Fibroblast of lung (primary cell): ENCODE data around the gene OLAH. TPM values are rescaled to one million over a fixed set of nuclear protein-coding genes. Genes with fewer than 3 reads are reported as not detected.

ENCODE experiments used
- DNase-seq, 2 donors: peaks; one replicate each; pipeline versions ENCODE4 v3.0.0 to v3.0.0-alpha.2; 2010; ENCODE audit warnings: low read depth in 2 of 2
- H2AFZ ChIP-seq: 2 replicates; pipeline ENCODE4 v1.5.1; 2012; ENCODE audit warnings: low read length, control low read depth, inconsistent platforms
- H3K27ac ChIP-seq: 2 replicates; pipeline ENCODE4 v1.5.1; 2011; ENCODE audit warnings: low read length, control low read depth; ENCODE audit not compliant: insufficient read depth
- H3K27me3 ChIP-seq: 2 replicates; pipeline ENCODE4 v1.5.1; 2011; ENCODE audit warnings: mild to moderate bottlenecking, low read length; ENCODE audit not compliant: control insufficient read depth, insufficient read depth
- H3K36me3 ChIP-seq: 2 replicates; pipeline ENCODE4 v1.5.1; 2011; ENCODE audit warnings: low read length; ENCODE audit not compliant: control insufficient read depth, insufficient read depth
- H3K4me1 ChIP-seq: 2 replicates; pipeline ENCODE4 v1.5.1; 2011; ENCODE audit warnings: low read length; ENCODE audit not compliant: control insufficient read depth, insufficient read depth; ENCODE audit errors: extremely low read depth
- H3K4me2 ChIP-seq: 2 replicates; pipeline ENCODE4 v1.5.1; 2011; ENCODE audit warnings: low read length, control low read depth; ENCODE audit not compliant: insufficient read depth; ENCODE audit errors: extremely low read depth
- H3K4me3 ChIP-seq, 4 experiments: fragments of 200-600 bp in 1 of 4; sonication (generic) in 1 of 4; replicated peaks in 1 of 4; 2 replicates each; pipeline ENCODE4 v1.5.1; 2011 to 2016; ENCODE audit warnings: low read length in 4 of 4, low read depth in 3 of 4, mild to moderate bottlenecking in 3 of 4, control low read depth in 2 of 4, inconsistent platforms in 1 of 4, mixed read lengths in 1 of 4; ENCODE audit not compliant: insufficient read depth in 1 of 4; ENCODE audit errors: control extremely low read depth in 1 of 4
- H3K79me2 ChIP-seq: 2 replicates; pipeline ENCODE4 v1.5.1; 2012; ENCODE audit warnings: mild to moderate bottlenecking, low read length, inconsistent platforms; ENCODE audit not compliant: control insufficient read depth, insufficient read depth
- H3K9ac ChIP-seq: 2 replicates; pipeline ENCODE4 v1.5.1; 2011; ENCODE audit warnings: mild to moderate bottlenecking, low read length, control low read depth; ENCODE audit not compliant: insufficient read depth
- H3K9me3 ChIP-seq: 2 replicates; pipeline ENCODE4 v1.5.1; 2012; ENCODE audit warnings: low read depth, low read length; ENCODE audit not compliant: control insufficient read depth, insufficient read depth
- H4K20me1 ChIP-seq: 2 replicates; pipeline ENCODE4 v1.5.1; 2011; ENCODE audit warnings: low read length; ENCODE audit not compliant: control insufficient read depth, insufficient read depth; ENCODE audit errors: extremely low read depth
- EZH2 ChIP-seq: IDR thresholded peaks from 2 replicates; pipeline ENCODE4 v1.5.1; 2012; ENCODE audit warnings: low read length, control low read depth, mild to moderate bottlenecking; ENCODE audit errors: missing control alignments
- polyA plus RNA-seq, 2 donors: library from polyadenylated mRNA; depleted of rRNA in 1 of 2; stranded (reverse) in 1 of 2; unstranded in 1 of 2; fragments of >200 nt; gene quantifications; 2 replicates each; pipeline ENCODE4 v1.2.1, GENCODE V29; 2011 to 2012; ENCODE audit warnings: missing spikeins in 1 of 2
- total RNA-seq: library from RNA; depleted of rRNA; stranded (reverse); fragments of >200 nt; gene quantifications from 2 replicates; pipeline ENCODE4 v1.2.1, GENCODE V29; 2014
- TF ChIP-seq, protein P1 (sequence below), 2 donors: IDR thresholded peaks in 1 of 2; conservative IDR thresholded peaks in 1 of 2; 1 replicate in 1 of 2; 2 replicates in 1 of 2; pipeline ENCODE4 v1.5.1; 2011 to 2012; ENCODE audit warnings: low read length in 2 of 2, control low read depth in 1 of 2, inconsistent platforms in 1 of 2, low read depth in 1 of 2, mild to moderate bottlenecking in 1 of 2

Gene OLAH
- total and polyA plus RNA-seq, 2 donors (not counting 1 experiment from before 2014, with no cell fraction given), result 0.08 TPM; not detected in 1

DNA sequence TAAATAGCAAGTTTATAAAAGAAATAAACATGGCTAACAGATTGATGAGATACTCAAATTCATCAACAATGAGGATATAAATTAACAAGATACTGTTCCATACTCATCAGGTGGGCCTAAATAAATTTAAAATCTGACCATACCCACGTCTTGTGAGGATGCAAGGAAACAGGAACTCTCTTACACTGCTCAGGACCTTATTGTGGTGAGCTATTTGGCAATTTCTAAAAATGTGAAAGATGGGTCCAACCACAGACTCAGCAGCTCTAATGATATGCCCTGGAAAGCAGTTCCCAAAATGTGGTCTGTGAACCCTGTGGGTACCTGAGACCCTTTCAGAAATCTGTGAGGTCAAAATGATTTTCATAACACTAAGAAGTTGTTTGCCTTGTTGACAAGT is 74.9 kb downstream of the OLAH start:
- Histone ChIP-seq H3K9ac (no peak overlapping the region), H3K4me3 (no peak overlapping the region), H3K9me3 (no peaks in the 10 kb centered on the region), H3K27ac (no peak overlapping the region), H3K27me3 (no peaks in the 10 kb centered on the region), H3K79me2 (no peaks in the 10 kb centered on the region), H3K4me2 (no peak overlapping the region), H3K4me1 (peaks cover 4% of the 10 kb centered on the region), H4K20me1 (no peaks in the 10 kb centered on the region), H3K36me3 (peaks cover 2% of the 10 kb centered on the region), H2AFZ (no peak overlapping the region)
- no peak for TF ChIP-seq EZH2
- TF ChIP-seq, protein P1, sequence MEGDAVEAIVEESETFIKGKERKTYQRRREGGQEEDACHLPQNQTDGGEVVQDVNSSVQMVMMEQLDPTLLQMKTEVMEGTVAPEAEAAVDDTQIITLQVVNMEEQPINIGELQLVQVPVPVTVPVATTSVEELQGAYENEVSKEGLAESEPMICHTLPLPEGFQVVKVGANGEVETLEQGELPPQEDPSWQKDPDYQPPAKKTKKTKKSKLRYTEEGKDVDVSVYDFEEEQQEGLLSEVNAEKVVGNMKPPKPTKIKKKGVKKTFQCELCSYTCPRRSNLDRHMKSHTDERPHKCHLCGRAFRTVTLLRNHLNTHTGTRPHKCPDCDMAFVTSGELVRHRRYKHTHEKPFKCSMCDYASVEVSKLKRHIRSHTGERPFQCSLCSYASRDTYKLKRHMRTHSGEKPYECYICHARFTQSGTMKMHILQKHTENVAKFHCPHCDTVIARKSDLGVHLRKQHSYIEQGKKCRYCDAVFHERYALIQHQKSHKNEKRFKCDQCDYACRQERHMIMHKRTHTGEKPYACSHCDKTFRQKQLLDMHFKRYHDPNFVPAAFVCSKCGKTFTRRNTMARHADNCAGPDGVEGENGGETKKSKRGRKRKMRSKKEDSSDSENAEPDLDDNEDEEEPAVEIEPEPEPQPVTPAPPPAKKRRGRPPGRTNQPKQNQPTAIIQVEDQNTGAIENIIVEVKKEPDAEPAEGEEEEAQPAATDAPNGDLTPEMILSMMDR (conservative IDR thresholded peaks at IDR 0.05 in 1 of 2, IDR thresholded peaks at IDR 0.05 in 1 of 2; ENCODE audit: low read depth in 1 of 2, low read length in 2 of 2), result no peak
- DNase-seq, result no peak

DNA sequence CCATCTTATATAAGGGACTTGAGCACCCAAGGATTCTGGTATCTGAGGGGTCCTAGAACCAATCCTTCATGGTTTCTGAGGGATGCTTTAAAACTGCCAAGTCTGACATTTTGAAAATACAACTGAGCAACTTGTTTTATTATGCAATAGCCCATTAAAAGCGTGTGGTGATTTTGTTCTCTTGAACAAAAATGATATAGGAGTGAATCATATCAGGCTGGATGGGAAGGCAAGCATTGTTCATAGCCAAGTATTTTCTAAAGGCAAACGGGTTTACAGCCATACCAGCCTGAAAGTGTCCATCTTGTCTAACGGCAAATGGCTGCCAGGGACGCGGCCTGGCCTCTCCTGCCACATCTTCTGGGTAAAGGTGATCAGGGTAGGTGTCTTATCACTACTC is 76.8 kb downstream of the OLAH start:
- peaks cover 6% of the 10 kb centered on the region for H3K4me1 ChIP-seq
- no peak overlapping the region for H3K27ac ChIP-seq
- DNase-seq, result peak; percentile 72 to 80
- no peak overlapping the region for H3K4me2 ChIP-seq
- H2AFZ ChIP-seq, result no peak overlapping the region
- H3K27me3 ChIP-seq, result no peaks in the 10 kb centered on the region
- H4K20me1 ChIP-seq, result no peaks in the 10 kb centered on the region
- no peak overlapping the region for H3K4me3 ChIP-seq
- TF ChIP-seq, protein P1 (conservative IDR thresholded peaks at IDR 0.05 in 1 of 2, IDR thresholded peaks at IDR 0.05 in 1 of 2; ENCODE audit: low read depth in 1 of 2, low read length in 2 of 2), result no peak
- no peak for TF ChIP-seq EZH2
- peaks cover 6% of the 10 kb centered on the region for H3K36me3 ChIP-seq
- H3K9ac ChIP-seq, result no peak overlapping the region
- no peaks in the 10 kb centered on the region for H3K9me3 ChIP-seq
- no peaks in the 10 kb centered on the region for H3K79me2 ChIP-seq

- no peak for TF ChIP-seq EZH2
- TF ChIP-seq, protein P1 (conservative IDR thresholded peaks at IDR 0.05 in 1 of 2, IDR thresholded peaks at IDR 0.05 in 1 of 2; ENCODE audit: low read depth in 1 of 2, low read length in 2 of 2), result no peak
- peak; percentile 22 to 56 for DNase-seq
- Histone ChIP-seq H3K9ac (no peak overlapping the region), H3K4me3 (no peak overlapping the region), H4K20me1 (no peaks in the 10 kb centered on the region), H3K4me2 (no peak overlapping the region), H2AFZ (no peak overlapping the region), H3K36me3 (peaks cover 9% of the 10 kb centered on the region), H3K79me2 (no peaks in the 10 kb centered on the region), H3K27me3 (no peaks in the 10 kb centered on the region), H3K27ac (no peak overlapping the region), H3K9me3 (no peaks in the 10 kb centered on the region), H3K4me1 (peaks cover 6% of the 10 kb centered on the region)
Observed at GRCh38 chr10:15121707-15122106, 78.0 kb downstream of the OLAH start.
